Neural crest cell (in vitro differentiated cells): Measurements from ENCODE around the gene SH2D1B. TPM values are rescaled to one million over a fixed set of nuclear protein-coding genes. Genes with fewer than 3 reads are reported as not detected.

Experiments used
- DNase-seq: peaks from one replicate; pipeline ENCODE4 v3.0.0; 2021; ENCODE audit warnings: low read depth, mixed read lengths, low spot score
- H3K27ac Mint-ChIP-seq: one replicate; pipeline ENCODE4 v1.8.0; 2021; ENCODE audit warnings: mild to moderate bottlenecking, mixed read lengths; ENCODE audit not compliant: unreplicated experiment
- H3K27me3 Mint-ChIP-seq: 2 replicates; pipeline ENCODE4 v1.8.0; 2021; ENCODE audit warnings: low read depth, mild to moderate bottlenecking, mixed read lengths
- H3K36me3 Mint-ChIP-seq: 2 replicates; pipeline ENCODE4 v1.8.0; 2021; ENCODE audit warnings: low read depth, mild to moderate bottlenecking, mixed read lengths
- H3K4me1 Mint-ChIP-seq: 2 replicates; pipeline ENCODE4 v1.8.0; 2021; ENCODE audit warnings: mixed read lengths
- H3K4me3 Mint-ChIP-seq: one replicate; pipeline ENCODE4 v1.8.0; 2021; ENCODE audit warnings: mild to moderate bottlenecking, mixed read lengths
- H3K9me3 Mint-ChIP-seq: 2 replicates; pipeline ENCODE4 v1.8.0; 2021; ENCODE audit warnings: mixed read lengths
- CTCF ChIP-seq: fragments of 200-600 bp; sonication (generic); conservative IDR thresholded peaks from 2 replicates; pipeline ENCODE4 v1.5.0; 2021; ENCODE audit warnings: antibody characterized with exemption, mild to moderate bottlenecking
- total RNA-seq: library from RNA; stranded (reverse); gene quantifications from 2 replicates; pipeline ENCODE4 v1.2.1, GENCODE V29; 2021

The SH2D1B gene
- total RNA-seq, 1 donor from 2014 or later, result not detected

DNA sequence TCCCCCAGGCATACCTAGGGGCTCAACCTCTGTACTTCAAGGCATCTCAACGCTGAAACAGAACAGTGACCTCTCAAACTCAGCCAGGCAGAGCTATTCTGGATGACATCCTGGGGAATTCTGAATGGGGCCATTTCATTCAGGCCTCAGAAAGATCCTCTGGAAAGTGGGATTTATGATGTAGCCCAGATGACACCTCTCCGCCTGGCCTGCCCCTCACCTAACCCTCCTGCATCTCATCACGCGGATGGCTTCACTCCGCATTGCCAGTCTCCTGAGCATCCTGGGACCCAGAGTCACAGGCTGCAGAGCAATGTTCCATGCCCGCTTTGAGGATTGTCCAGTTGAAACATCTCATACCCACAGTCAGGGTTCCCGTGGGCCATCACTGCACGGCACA is 36.5 kb downstream of the SH2D1B start:
- H3K27ac Mint-ChIP-seq, result no peak overlapping the region
- no peaks in the 10 kb centered on the region for H3K36me3 Mint-ChIP-seq
- peaks cover 5% of the 10 kb centered on the region for H3K4me1 Mint-ChIP-seq
- no peak for DNase-seq
- no peak overlapping the region for H3K4me3 Mint-ChIP-seq
- no peaks in the 10 kb centered on the region for H3K9me3 Mint-ChIP-seq
- TF ChIP-seq CTCF, result no peak
- H3K27me3 Mint-ChIP-seq, result no peaks in the 10 kb centered on the region

GRCh38 chr1:162374406-162374805 is 37.5 kb downstream of the SH2D1B start:
- H3K27me3 Mint-ChIP-seq, result no peaks in the 10 kb centered on the region
- peaks cover 5% of the 10 kb centered on the region for H3K4me1 Mint-ChIP-seq
- H3K27ac Mint-ChIP-seq, result peak overlapping the region; percentile 35
- no peaks in the 10 kb centered on the region for H3K9me3 Mint-ChIP-seq
- H3K36me3 Mint-ChIP-seq, result no peaks in the 10 kb centered on the region
- no peak for TF ChIP-seq CTCF
- no peak for DNase-seq
- no peak overlapping the region for H3K4me3 Mint-ChIP-seq

GRCh38 chr1:162373541-162374260 is 38.2 kb downstream of the SH2D1B start:
- no peaks in the 10 kb centered on the region for H3K9me3 Mint-ChIP-seq
- no peak for TF ChIP-seq CTCF
- H3K27me3 Mint-ChIP-seq, result no peaks in the 10 kb centered on the region
- DNase-seq, result no peak
- no peaks in the 10 kb centered on the region for H3K36me3 Mint-ChIP-seq
- no peak overlapping the region for H3K27ac Mint-ChIP-seq
- H3K4me1 Mint-ChIP-seq, result peaks cover 5% of the 10 kb centered on the region
- H3K4me3 Mint-ChIP-seq, result no peak overlapping the region

GRCh38 chr1:162373072-162373427 is 38.9 kb downstream of the SH2D1B start:
- Mint-ChIP-seq H3K36me3 (no peaks in the 10 kb centered on the region), H3K4me1 (peaks cover 5% of the 10 kb centered on the region), H3K27me3 (no peaks in the 10 kb centered on the region), H3K9me3 (no peaks in the 10 kb centered on the region), H3K4me3 (no peak overlapping the region), H3K27ac (peak overlapping the region; percentile 72)
- no peak for DNase-seq
- TF ChIP-seq CTCF, result no peak

- Mint-ChIP-seq H3K9me3 (no peaks in the 10 kb centered on the region), H3K4me3 (no peak overlapping the region), H3K27me3 (no peaks in the 10 kb centered on the region), H3K4me1 (peaks cover 5% of the 10 kb centered on the region), H3K36me3 (no peaks in the 10 kb centered on the region), H3K27ac (peak overlapping the region; percentile 90)
- TF ChIP-seq CTCF, result no peak
- no peak for DNase-seq
Observed at GRCh38 chr1:162372159-162373071, 39.5 kb downstream of the SH2D1B start.
